GM18505 (cell line): Measurements from ENCODE around the gene TIMM13.
"Not testable (repeated sequence)": the region's sequence is repeated elsewhere in the genome, so short reads cannot be mapped to it uniquely, and the experiment has no call there.

Experiments used
- ATAC-seq: cut with Tn5 transposase; IDR thresholded peaks from one replicate; pipeline ENCODE4 v1.9.1; 2021; ENCODE audit not compliant: unreplicated experiment
- POLR2A ChIP-seq: IDR thresholded peaks from 4 replicates; pipeline ENCODE4 v1.6.1; 2011; ENCODE audit warnings: borderline replicate concordance; ENCODE audit not compliant: insufficient read depth, insufficient read length; ENCODE audit errors: extremely low read depth

Gene TIMM13

GRCh38 chr19:2427429-2428320 is at the start of gene TIMM13:
Gene TIMM13 (minus strand): TSS chr19:2427586. CDS start chr19:2427533, 53 bp downstream.
- TF ChIP-seq POLR2A: peak; percentile 73
- ATAC-seq: peak; percentile 75

- TF ChIP-seq POLR2A: no peak
- ATAC-seq: no peak
Observed at GRCh38 chr19:2476451-2477140, 49.2 kb upstream of the TIMM13 start.

- ATAC-seq: peak; percentile 45
Observed at GRCh38 chr19:2475702-2476450, 48.5 kb upstream of the TIMM13 start, which contains the start of gene GADD45B. Gene GADD45B (plus strand): TSS chr19:2476127. CDS start chr19:2476359, 232 bp downstream.

GRCh38 chr19:2475018-2475701 is 47.8 kb upstream of the TIMM13 start:
- TF ChIP-seq POLR2A: no peak
- peak; percentile 5 for ATAC-seq

More at GRCh38 chr19:2475702-2476450, 48.5 kb upstream of the TIMM13 start, which contains the start of gene GADD45B:
- TF ChIP-seq POLR2A: peak; percentile 100

- TF ChIP-seq POLR2A: no peak
- ATAC-seq: peak; percentile 38
Observed at GRCh38 chr19:2474232-2475017, 47.0 kb upstream of the TIMM13 start.

- not testable (repeated sequence) for ATAC-seq
Observed at GRCh38 chr19:2469915-2470200, 42.5 kb upstream of the TIMM13 start.

GRCh38 chr19:2469102-2469914 is 41.9 kb upstream of the TIMM13 start:
- no peak for ATAC-seq

GRCh38 chr19:2468596-2468995 is 41.2 kb upstream of the TIMM13 start:
- TF ChIP-seq POLR2A: no peak
- ATAC-seq: no peak

More at GRCh38 chr19:2469102-2469914, 41.9 kb upstream of the TIMM13 start:
- no peak for TF ChIP-seq POLR2A

GRCh38 chr19:2464389-2464788 is 37.0 kb upstream of the TIMM13 start:
- no peak for ATAC-seq
- no peak for TF ChIP-seq POLR2A

- not testable (repeated sequence) for ATAC-seq
Observed at GRCh38 chr19:2463694-2464093, 36.3 kb upstream of the TIMM13 start.

- no peak for ATAC-seq
Observed at GRCh38 chr19:2462635-2463421, 35.4 kb upstream of the TIMM13 start.

More at GRCh38 chr19:2462635-2463421, 35.4 kb upstream of the TIMM13 start:
- TF ChIP-seq POLR2A: no peak
